K562 (cell line): ENCODE results near the gene RPL34.
"Not testable (repeated sequence)": the region's sequence is repeated elsewhere in the genome, so short reads cannot be mapped to it uniquely, and the experiment has no call there.

ENCODE experiments used
- BRF2 ChIP-seq: IDR thresholded peaks from 3 replicates; pipeline ENCODE4 v1.6.1; 2011; ENCODE audit warnings: borderline replicate concordance, mild to moderate bottlenecking; ENCODE audit not compliant: insufficient read length, insufficient read depth
- ETS1 ChIP-seq: conservative IDR thresholded peaks from 2 replicates; pipeline ENCODE4 v1.6.1; 2011; ENCODE audit warnings: low read depth, mild to moderate bottlenecking, low read length; ENCODE audit not compliant: control insufficient read depth
- GABPA ChIP-seq: fragments of 200-800 bp; sonication (Bioruptor generic); conservative IDR thresholded peaks from 2 replicates; pipeline ENCODE4 v1.6.1; 2016; ENCODE audit warnings: low read depth, missing genetic modification characterization, missing compliant biosample characterization
- RBFOX2 ChIP-seq: fragments of 200-400 bp; formaldehyde crosslinking; IDR thresholded peaks from 2 replicates; pipeline ENCODE4 v1.6.1; 2017; ENCODE audit warnings: low read depth, mild to moderate bottlenecking, low read length, moderate library complexity
- TF ChIP-seq, protein P1 (sequence below), 3 experiments: IDR thresholded peaks in 2 of 3; conservative IDR thresholded peaks in 1 of 3; 2 replicates each; pipeline ENCODE4 v1.5.1; 2011 to 2012; ENCODE audit warnings: low read length in 3 of 3, mild to moderate bottlenecking in 3 of 3, control low read depth in 2 of 3, improper control_type of control experiment in 1 of 3, inconsistent platforms in 1 of 3, low read depth in 1 of 3, mixed read lengths in 1 of 3, moderate library complexity in 1 of 3; ENCODE audit not compliant: insufficient read depth in 2 of 3

DNA sequence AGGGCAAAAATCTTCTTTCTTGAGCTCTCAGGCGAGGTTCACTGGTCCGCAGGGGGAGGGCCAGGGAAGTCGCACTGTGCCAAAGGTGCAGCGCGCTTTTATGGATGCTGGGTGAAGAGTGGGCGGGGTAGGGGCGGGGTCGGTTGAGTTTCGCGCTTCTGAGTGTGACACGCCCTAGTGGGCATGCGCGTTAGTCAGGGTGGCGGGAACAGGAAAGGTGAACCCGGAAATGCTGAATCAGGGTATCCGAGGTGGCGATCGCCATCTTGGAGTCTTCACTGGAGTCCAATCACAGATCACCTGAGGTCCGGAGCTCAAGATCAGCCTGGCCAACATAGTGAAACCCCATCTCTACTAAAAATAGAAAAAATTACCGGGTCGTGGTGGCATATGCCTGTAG lies 26.1 kb upstream of the RPL34 start:
- not testable (repeated sequence) for TF ChIP-seq BRF2; GABPA (tag); RBFOX2; ETS1
- TF ChIP-seq, protein P1, sequence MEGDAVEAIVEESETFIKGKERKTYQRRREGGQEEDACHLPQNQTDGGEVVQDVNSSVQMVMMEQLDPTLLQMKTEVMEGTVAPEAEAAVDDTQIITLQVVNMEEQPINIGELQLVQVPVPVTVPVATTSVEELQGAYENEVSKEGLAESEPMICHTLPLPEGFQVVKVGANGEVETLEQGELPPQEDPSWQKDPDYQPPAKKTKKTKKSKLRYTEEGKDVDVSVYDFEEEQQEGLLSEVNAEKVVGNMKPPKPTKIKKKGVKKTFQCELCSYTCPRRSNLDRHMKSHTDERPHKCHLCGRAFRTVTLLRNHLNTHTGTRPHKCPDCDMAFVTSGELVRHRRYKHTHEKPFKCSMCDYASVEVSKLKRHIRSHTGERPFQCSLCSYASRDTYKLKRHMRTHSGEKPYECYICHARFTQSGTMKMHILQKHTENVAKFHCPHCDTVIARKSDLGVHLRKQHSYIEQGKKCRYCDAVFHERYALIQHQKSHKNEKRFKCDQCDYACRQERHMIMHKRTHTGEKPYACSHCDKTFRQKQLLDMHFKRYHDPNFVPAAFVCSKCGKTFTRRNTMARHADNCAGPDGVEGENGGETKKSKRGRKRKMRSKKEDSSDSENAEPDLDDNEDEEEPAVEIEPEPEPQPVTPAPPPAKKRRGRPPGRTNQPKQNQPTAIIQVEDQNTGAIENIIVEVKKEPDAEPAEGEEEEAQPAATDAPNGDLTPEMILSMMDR (IDR thresholded peaks at IDR 0.05 in 2 of 3, conservative IDR thresholded peaks at IDR 0.05 in 1 of 3; ENCODE audit: insufficient read depth in 2 of 3, low read depth in 1 of 3, low read length in 3 of 3), result not testable (repeated sequence)
